Muscle layer of duodenum (tissue), 2 donors: ENCODE data around the gene MAD1L1.
"Not testable (repeated sequence)": the region's sequence is repeated elsewhere in the genome, so short reads cannot be mapped to it uniquely, and the experiment has no call there.

Source experiments
- H3K27ac ChIP-seq: one replicate; pipeline ENCODE4 v1.7.0; 2013; ENCODE audit warnings: mild to moderate bottlenecking, low read length
- H3K27me3 ChIP-seq: one replicate; pipeline ENCODE4 v1.7.0; 2013; ENCODE audit warnings: low read depth, mild to moderate bottlenecking, control low read depth, low read length
- H3K36me3 ChIP-seq, 2 donors: one replicate each; pipeline ENCODE4 v1.7.0; 2013; ENCODE audit warnings: low read length in 2 of 2, control low read depth in 1 of 2, mild to moderate bottlenecking in 1 of 2; ENCODE audit not compliant: insufficient read depth in 2 of 2, control insufficient read depth in 1 of 2
- H3K4me1 ChIP-seq, 2 donors: one replicate each; pipeline ENCODE4 v1.7.0; 2013; ENCODE audit warnings: low read length in 2 of 2, mild to moderate bottlenecking in 2 of 2, control low read depth in 1 of 2, moderate library complexity in 1 of 2; ENCODE audit not compliant: insufficient read depth in 2 of 2, control insufficient read depth in 1 of 2
- H3K4me3 ChIP-seq, 2 donors: one replicate each; pipeline ENCODE4 v1.7.0; 2013; ENCODE audit warnings: low read length in 2 of 2, low read depth in 1 of 2, mild to moderate bottlenecking in 1 of 2
- H3K9me3 ChIP-seq, 2 donors: one replicate each; pipeline ENCODE4 v1.7.0; 2013; ENCODE audit warnings: low read length in 2 of 2, control low read depth in 1 of 2, mild to moderate bottlenecking in 1 of 2; ENCODE audit not compliant: control insufficient read depth in 1 of 2
- donor health status: healthy.

MAD1L1 gene

DNA sequence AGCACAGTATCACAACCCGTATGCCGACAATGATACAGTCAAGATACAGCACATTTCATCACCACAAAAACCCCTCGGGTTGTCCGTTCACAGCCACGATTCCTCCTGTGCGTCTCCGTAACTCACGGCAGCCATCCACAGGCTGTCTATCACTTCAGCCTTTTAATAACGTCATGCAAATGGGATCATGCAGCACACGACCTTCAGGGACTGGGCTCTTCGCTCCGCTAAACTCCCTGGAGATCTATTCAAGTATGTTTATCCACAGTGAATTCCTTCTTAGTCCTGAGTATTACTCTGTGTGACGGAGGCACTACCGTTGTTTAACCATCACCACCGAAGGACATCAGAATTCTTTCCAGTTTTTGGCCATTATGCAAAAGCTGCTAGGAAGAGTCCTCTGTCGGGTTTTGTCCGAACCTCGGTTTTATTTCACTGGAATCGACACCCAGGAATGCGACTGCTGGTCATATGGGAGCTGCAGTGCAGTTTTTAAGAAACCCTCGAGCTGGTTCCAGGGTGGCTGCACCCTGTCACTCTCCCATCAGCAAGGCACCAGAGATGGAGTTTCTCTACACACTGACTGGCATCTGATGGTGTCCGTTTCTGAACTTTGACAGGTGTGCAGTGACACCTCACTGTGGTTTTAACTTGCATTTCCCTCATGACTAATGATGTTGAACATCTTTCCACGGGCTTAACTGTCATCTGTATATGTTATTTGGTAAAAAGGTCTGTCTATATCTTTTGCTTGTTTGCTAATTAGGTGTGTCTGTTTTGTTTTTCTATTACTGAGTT lies 193.6 kb downstream of the MAD1L1 start:
- H3K27me3 ChIP-seq, result no peaks in the 10 kb centered on the region
- H3K36me3 ChIP-seq, result peaks cover 0 to 4% of the 10 kb centered on the region in 2 donors
- H3K4me1 ChIP-seq, result peaks cover 0 to 4% of the 10 kb centered on the region in 2 donors
- H3K27ac ChIP-seq, result no peak overlapping the region
- H3K4me3 ChIP-seq, result no peak overlapping the region
- H3K9me3 ChIP-seq, result no peaks in the 10 kb centered on the region

GRCh38 chr7:2037808-2038522 lies 194.8 kb downstream of the MAD1L1 start:
- no peak overlapping the region for H3K27ac ChIP-seq
- peak overlapping the region; percentile 46 to 51 for H3K4me3 ChIP-seq
- no peaks in the 10 kb centered on the region for H3K27me3 ChIP-seq
- peaks cover 0 to 4% of the 10 kb centered on the region in 2 donors for H3K4me1 ChIP-seq
- peaks cover 0 to 4% of the 10 kb centered on the region in 2 donors for H3K36me3 ChIP-seq
- no peaks in the 10 kb centered on the region for H3K9me3 ChIP-seq

- peak overlapping the region; percentile 46 to 51 for H3K4me3 ChIP-seq
- no peak overlapping the region for H3K27ac ChIP-seq
These were observed 195.4 kb downstream of the MAD1L1 start for GRCh38 chr7:2037301-2037807.

DNA sequence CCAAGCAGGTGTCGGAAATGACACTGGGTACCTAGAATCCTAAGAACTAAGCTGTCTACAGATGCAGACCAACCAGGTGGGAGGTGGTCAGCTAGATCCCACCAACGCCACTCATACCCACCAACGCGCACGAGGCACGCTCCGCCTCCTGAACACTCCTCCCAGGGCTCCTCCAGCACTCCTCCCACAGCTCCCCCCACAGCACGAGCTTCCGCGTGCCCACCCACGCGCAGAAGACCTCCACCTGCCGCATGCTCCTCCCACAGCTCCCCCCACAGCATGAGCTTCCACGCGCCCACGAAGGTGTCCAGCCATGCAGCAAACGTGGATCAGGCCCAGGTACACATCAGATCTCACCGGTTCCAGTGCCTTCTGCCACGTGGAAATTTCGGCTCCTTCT lies 196.0 kb downstream of the MAD1L1 start:
- Histone ChIP-seq H3K36me3 (no peaks in the 10 kb centered on the region), H3K9me3 (no peaks in the 10 kb centered on the region), H3K27me3 (no peaks in the 10 kb centered on the region), H3K27ac (no peak overlapping the region), H3K4me1 (peaks cover 0 to 4% of the 10 kb centered on the region in 2 donors), H3K4me3 (no peak overlapping the region)

More at GRCh38 chr7:2037301-2037807, 195.4 kb downstream of the MAD1L1 start:
- Histone ChIP-seq H3K4me1 (peaks cover 0 to 4% of the 10 kb centered on the region in 2 donors), H3K9me3 (no peaks in the 10 kb centered on the region), H3K36me3 (peaks cover 0 to 3% of the 10 kb centered on the region in 2 donors), H3K27me3 (no peaks in the 10 kb centered on the region)

DNA sequence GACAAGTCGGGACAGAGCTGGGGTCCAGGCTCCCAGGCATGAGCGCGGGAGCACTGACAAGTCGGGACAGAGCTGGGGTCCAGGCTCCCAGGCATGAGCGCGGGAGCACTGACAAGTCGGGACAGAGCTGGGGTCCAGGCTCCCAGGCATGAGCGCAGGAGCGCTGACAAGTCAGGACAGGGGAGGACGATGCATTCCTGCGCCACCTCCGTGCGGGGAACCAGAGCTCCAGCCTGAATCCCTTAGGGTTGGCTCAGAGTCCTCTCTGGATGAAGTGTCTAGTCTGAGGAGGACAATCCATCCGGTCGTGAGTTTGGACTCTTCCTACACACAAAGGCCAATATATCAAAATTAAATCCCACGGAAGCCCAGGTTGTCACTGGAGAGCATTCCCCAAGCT lies 196.5 kb downstream of the MAD1L1 start:
- H3K27me3 ChIP-seq, H3K36me3 ChIP-seq, H3K4me1 ChIP-seq, H3K27ac ChIP-seq, H3K9me3 ChIP-seq, H3K4me3 ChIP-seq: not testable (repeated sequence)

GRCh38 chr7:2034291-2035201 lies 198.2 kb downstream of the MAD1L1 start:
- no peaks in the 10 kb centered on the region for H3K36me3 ChIP-seq
- H3K9me3 ChIP-seq, result no peaks in the 10 kb centered on the region
- no peak overlapping the region for H3K4me3 ChIP-seq
- H3K4me1 ChIP-seq, result peaks cover 0 to 4% of the 10 kb centered on the region in 2 donors
- no peak overlapping the region for H3K27ac ChIP-seq
- no peaks in the 10 kb centered on the region for H3K27me3 ChIP-seq

DNA sequence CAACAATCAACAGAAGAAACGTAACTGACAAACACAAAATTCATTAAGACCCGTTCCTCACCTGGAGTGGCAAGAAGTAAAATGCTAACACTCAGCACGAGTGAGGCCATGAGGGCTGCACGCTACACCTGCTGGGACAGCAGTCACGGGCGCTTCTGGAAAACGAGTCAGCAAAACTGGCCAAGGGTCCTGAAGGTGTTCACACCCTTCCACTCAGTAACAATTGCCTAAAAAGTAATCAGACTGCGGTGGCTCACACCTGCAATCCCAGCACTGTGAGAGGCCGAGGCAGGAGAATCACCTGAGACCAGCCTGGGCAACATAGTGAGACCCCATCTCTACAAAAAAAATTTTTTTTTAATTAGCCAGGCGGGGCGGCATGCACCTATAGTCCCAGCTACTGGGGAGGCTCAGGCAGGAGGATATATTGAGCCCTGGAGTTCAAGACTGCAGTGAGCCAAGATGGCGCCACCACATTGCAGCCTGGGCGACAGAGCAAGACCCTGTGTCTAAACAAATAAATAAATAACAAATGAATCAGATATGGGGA lies 199.1 kb downstream of the MAD1L1 start:
- Histone ChIP-seq H3K27me3 (no peaks in the 10 kb centered on the region), H3K36me3 (peaks cover 0 to 3% of the 10 kb centered on the region in 2 donors), H3K27ac (no peak overlapping the region), H3K9me3 (peaks cover 0 to 7% of the 10 kb centered on the region in 2 donors), H3K4me1 (peaks cover 0 to 4% of the 10 kb centered on the region in 2 donors), H3K4me3 (no peak overlapping the region)

GRCh38 chr7:2032876-2033407 lies 199.8 kb downstream of the MAD1L1 start:
- Histone ChIP-seq H3K4me3 (no peak overlapping the region), H3K9me3 (peaks cover 0 to 11% of the 10 kb centered on the region in 2 donors), H3K27ac (no peak overlapping the region), H3K27me3 (no peaks in the 10 kb centered on the region), H3K4me1 (no peaks in the 10 kb centered on the region), H3K36me3 (peaks cover 0 to 7% of the 10 kb centered on the region in 2 donors)

GRCh38 chr7:2032030-2032875 lies 200.5 kb downstream of the MAD1L1 start:
- H3K9me3 ChIP-seq, result peaks cover 0 to 11% of the 10 kb centered on the region in 2 donors
- no peak overlapping the region for H3K27ac ChIP-seq
- no peaks in the 10 kb centered on the region for H3K27me3 ChIP-seq
- no peaks in the 10 kb centered on the region for H3K4me1 ChIP-seq
- H3K4me3 ChIP-seq, result no peak overlapping the region
- H3K36me3 ChIP-seq, result peaks cover 0 to 7% of the 10 kb centered on the region in 2 donors

DNA sequence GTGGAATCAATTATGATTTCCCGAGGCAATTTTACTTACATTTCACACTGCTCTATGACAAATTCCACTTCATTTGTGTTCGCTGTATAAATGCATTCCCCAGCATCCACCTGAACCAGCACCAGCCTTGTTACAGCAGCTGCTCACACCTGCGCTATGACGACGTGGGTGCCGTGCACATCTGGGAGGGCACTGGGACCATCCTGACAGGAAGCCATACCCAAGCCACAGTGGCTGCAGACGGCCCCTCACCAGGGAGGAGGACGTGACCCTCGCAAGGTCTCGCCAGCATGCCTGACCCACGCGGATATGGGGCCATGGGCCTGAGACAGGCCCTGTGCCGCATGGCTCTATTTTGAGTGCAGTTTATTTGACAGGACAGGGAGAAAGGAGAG lies 201.3 kb downstream of the MAD1L1 start:
- peaks cover 0 to 12% of the 10 kb centered on the region in 2 donors for H3K9me3 ChIP-seq
- H3K4me3 ChIP-seq, result no peak overlapping the region
- peaks cover 0 to 7% of the 10 kb centered on the region in 2 donors for H3K36me3 ChIP-seq
- H3K4me1 ChIP-seq, result no peaks in the 10 kb centered on the region
- H3K27ac ChIP-seq, result no peak overlapping the region
- no peaks in the 10 kb centered on the region for H3K27me3 ChIP-seq
